ENCODE results near the gene CACNA1H. TPM values are rescaled to one million over a fixed set of nuclear protein-coding genes. Genes with fewer than 3 reads are reported as not detected.

CACNA1H gene
- total RNA-seq, 1 experiment from 2014 or later: 19.7 TPM

DNA sequence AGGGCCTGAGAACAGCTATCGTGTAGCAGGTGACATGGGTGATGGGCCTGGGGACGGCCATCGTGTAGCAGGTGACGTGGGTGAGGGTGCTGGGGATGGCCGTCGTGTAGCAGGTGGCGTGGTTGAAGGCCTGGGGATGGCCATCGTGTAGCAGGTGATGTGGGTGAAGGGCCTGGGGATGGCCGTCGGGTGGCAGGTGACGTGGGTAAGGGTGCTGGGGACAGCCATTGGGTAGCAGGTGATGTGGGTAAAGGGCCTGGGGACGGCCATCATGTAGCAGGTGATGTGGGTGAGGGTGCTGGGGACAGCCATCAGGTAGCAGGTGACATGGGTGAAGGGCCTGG, 118.4 kb downstream of the CACNA1H start:
- DNase-seq (ENCODE audit: low spot score): no peak
- ChIA-PET POLR2A (ENCODE audit: low non-redundant PET) (no interaction called here), CTCF (interaction anchor here (0.6 kb wide), 1 partner anchor 618 kb away, joined by 5 read pairs; no protein-coding TSS in a partner anchor)
- Histone ChIP-seq H3K4me1 (ENCODE audit: insufficient read depth, low read length, poor library complexity, severe bottlenecking) (peaks cover 17% of the 10 kb centered on the region), H3K4me3 (ENCODE audit: low read depth, low read length, poor library complexity, severe bottlenecking) (no peak overlapping the region), H3K36me3 (ENCODE audit: insufficient read depth, low read length, poor library complexity, severe bottlenecking) (no peaks in the 10 kb centered on the region), H3K27me3 (replicated peaks; ENCODE audit: insufficient read depth, low read depth, low read length, poor library complexity) (no peaks in the 10 kb centered on the region), H3K27ac (ENCODE audit: low read depth, low read length, poor library complexity, severe bottlenecking) (no peak overlapping the region), H3K9me3 (ENCODE audit: low read depth, low read length, poor library complexity, severe bottlenecking) (no peaks in the 10 kb centered on the region)
- no peak for TF ChIP-seq EZH2 (IDR thresholded peaks at IDR 0.05; ENCODE audit: borderline replicate concordance, low read depth, low read length, poor library complexity, severe bottlenecking)
- TF ChIP-seq, protein P1, sequence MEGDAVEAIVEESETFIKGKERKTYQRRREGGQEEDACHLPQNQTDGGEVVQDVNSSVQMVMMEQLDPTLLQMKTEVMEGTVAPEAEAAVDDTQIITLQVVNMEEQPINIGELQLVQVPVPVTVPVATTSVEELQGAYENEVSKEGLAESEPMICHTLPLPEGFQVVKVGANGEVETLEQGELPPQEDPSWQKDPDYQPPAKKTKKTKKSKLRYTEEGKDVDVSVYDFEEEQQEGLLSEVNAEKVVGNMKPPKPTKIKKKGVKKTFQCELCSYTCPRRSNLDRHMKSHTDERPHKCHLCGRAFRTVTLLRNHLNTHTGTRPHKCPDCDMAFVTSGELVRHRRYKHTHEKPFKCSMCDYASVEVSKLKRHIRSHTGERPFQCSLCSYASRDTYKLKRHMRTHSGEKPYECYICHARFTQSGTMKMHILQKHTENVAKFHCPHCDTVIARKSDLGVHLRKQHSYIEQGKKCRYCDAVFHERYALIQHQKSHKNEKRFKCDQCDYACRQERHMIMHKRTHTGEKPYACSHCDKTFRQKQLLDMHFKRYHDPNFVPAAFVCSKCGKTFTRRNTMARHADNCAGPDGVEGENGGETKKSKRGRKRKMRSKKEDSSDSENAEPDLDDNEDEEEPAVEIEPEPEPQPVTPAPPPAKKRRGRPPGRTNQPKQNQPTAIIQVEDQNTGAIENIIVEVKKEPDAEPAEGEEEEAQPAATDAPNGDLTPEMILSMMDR (conservative IDR thresholded peaks at IDR 0.05; ENCODE audit: low read depth, low read length): no peak
- no TSS peak for BruUV-seq (replicated peaks)
- intact Hi-C loops (cut with micrococcal nuclease; ENCODE audit: unreplicated experiment): no loop called here

Other genes with a start within 250 kb of the CACNA1H start
- gene LMF1, start 182.1 kb upstream of the CACNA1H start, total RNA-seq (2021): 21.0 and 26.3 TPM in 2 replicates
- gene SOX8, start 171.3 kb upstream of the CACNA1H start, total RNA-seq (2021): 1.4 and 2.0 TPM in 2 replicates
- not detected in 2 replicates for gene SSTR5, start 80.4 kb upstream of the CACNA1H start, total RNA-seq (2021)
- not detected in 2 replicates for gene C1QTNF8, start 56.9 kb upstream of the CACNA1H start, total RNA-seq (2021)
- not detected in 2 replicates for gene TPSG1, start 72.2 kb downstream of the CACNA1H start, total RNA-seq (2021)
- 9.6 and 16.7 TPM in 2 replicates for gene TPSB2, start 77.1 kb downstream of the CACNA1H start, total RNA-seq (2021)
- gene TPSAB1, start 87.6 kb downstream of the CACNA1H start, total RNA-seq (2021): 19.5 and 22.9 TPM in 2 replicates
- 1.7 and 2.3 TPM in 2 replicates for gene TPSD1, start 103.0 kb downstream of the CACNA1H start, total RNA-seq (2021)
- gene UBE2I, start 156.5 kb downstream of the CACNA1H start, total RNA-seq (2021): 348 and 361 TPM in 2 replicates
- gene BAIAP3, start 180.5 kb downstream of the CACNA1H start, total RNA-seq (2021): 2.0 and 3.7 TPM in 2 replicates
- gene TSR3, start 198.8 kb downstream of the CACNA1H start, total RNA-seq (2021): 55.0 and 57.2 TPM in 2 replicates
- gene GNPTG, start 198.8 kb downstream of the CACNA1H start, total RNA-seq (2021): 20.9 and 32.7 TPM in 2 replicates

Data from A673 (cell line).